Measurements from ENCODE around the gene GOSR2.
"Not testable (repeated sequence)": the region's sequence is repeated elsewhere in the genome, so short reads cannot be mapped to it uniquely, and the experiment has no call there.

GOSR2 gene

DNA sequence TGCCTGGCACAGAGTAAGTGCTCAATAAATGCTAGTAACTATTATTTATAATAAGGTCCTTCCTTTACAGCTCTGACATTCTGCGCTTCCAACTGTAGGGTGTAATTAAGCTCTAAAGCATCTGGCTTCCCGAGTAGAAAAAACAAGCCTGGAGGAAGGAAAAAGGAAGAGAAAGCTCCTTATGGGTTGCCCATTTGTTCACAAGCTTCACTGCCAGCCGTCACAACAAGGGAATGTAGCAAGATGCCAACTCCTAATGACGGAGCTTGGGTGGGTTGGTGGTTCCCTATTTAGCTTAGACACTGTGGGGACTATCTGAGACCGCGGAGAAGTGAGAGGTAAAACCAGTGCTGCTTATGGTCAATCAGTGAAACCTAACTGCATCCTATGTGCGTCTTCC is 63.4 kb downstream of the GOSR2 start:
- no peak overlapping the region for H3K4me3 ChIP-seq (ENCODE audit: low read depth, low read length)
- ChIA-PET CTCF (interaction anchor here (1.5 to 1.9 kb wide), 2 partner anchors 15 to 45 kb away, joined by 3 to 4 read pairs; no protein-coding TSS in a partner anchor), POLR2A (no interaction called here)
- TF ChIP-seq, protein P1, sequence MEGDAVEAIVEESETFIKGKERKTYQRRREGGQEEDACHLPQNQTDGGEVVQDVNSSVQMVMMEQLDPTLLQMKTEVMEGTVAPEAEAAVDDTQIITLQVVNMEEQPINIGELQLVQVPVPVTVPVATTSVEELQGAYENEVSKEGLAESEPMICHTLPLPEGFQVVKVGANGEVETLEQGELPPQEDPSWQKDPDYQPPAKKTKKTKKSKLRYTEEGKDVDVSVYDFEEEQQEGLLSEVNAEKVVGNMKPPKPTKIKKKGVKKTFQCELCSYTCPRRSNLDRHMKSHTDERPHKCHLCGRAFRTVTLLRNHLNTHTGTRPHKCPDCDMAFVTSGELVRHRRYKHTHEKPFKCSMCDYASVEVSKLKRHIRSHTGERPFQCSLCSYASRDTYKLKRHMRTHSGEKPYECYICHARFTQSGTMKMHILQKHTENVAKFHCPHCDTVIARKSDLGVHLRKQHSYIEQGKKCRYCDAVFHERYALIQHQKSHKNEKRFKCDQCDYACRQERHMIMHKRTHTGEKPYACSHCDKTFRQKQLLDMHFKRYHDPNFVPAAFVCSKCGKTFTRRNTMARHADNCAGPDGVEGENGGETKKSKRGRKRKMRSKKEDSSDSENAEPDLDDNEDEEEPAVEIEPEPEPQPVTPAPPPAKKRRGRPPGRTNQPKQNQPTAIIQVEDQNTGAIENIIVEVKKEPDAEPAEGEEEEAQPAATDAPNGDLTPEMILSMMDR (IDR thresholded peaks at IDR 0.05; ENCODE audit: insufficient read depth, low read length, missing control alignments), result no peak
- DNase-seq (ENCODE audit: low read depth, low spot score), result no peak

DNA sequence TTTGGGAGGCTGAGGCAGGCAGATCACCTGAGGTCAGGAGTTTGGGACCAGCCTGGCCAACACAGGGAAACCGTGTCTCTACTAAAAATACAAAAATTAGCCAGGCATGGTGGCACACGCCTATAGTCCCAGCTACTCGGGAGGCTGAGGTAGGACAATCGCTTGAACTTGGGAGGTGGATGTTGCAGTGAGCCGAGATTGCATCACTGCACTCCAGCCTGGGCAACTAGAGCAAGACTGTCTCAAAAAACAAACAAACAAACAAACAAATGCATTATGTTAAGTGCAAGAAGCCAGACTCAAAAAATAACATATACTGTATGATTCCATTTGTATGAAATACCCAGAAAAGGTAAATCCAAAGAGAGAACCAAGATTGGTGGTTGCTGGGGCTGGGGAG is 65.0 kb downstream of the GOSR2 start:
- CTCF ChIA-PET; H3K4me3 ChIP-seq (ENCODE audit: low read depth, low read length); POLR2A ChIA-PET; DNase-seq (ENCODE audit: low read depth, low spot score): not testable (repeated sequence)

DNA sequence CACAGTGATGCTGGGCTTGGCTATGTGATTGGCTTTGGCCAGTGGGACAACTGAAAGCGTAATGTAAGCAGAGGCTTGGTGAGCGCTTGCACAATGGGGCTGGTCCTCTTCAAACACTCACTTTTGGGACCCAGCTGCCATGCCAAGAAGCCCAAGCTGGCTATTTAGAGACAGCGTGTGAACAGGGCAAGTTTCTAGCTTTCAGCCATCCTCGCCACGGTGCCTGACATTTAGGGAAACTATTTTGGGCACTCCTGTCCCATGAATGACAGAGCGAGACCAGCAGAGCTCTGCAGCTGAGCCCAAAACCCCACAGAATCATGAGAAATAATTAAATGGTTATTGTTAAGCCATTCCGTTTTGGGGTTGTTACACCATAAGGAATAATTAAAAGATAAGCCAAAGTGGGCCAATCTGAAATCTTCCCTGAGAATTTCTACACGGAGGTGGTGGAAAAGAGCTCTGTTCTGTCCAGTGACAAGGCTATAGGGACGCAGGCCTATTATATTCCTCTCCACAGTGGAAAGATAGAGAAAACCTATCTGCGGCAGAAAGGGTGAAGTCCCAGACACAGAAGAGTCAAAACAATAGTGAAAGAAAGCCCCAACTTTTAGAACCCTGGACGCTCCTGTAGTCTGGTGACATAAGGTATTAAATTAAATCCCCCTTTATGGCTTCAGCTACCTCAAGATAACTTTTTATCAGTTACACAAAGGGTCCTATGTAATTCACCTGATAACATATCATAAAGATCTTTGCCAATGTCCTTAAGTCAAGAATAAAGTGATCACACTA is 66.9 kb downstream of the GOSR2 start:
- TF ChIP-seq, protein P1 (IDR thresholded peaks at IDR 0.05; ENCODE audit: insufficient read depth, low read length, missing control alignments), result no peak
- DNase-seq (ENCODE audit: low read depth, low spot score), result no peak
- no peak overlapping the region for H3K4me3 ChIP-seq (ENCODE audit: low read depth, low read length)
- CTCF ChIA-PET, result interaction anchor here (1.2 to 1.7 kb wide), 4 partner anchors 11 to 149 kb away, joined by 3 to 9 read pairs (median 5); no protein-coding TSS in a partner anchor
- POLR2A ChIA-PET, result no interaction called here

DNA sequence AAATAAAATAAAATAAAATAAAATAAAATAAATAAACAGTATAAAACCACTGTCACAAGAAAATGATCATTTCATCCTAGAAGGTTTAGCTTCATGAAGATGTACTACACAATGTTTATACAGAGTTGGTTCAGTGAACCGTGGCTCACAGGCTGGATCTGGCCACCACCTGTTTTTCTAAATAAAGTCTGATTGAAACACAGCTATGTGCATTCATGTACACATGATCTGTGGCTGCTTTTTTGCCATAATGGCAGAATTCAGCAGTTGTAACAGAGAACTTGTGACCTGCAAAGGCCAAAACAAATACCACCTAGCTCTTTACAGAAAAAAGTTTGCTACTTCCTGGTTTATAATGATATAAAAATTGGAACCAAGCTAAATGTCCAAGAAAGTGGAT is 68.7 kb downstream of the GOSR2 start:
- ChIA-PET CTCF (interaction anchor here (1.2 to 2.5 kb wide), 6 partner anchors 8 to 150 kb away, joined by 3 to 11 read pairs (median 4); no protein-coding TSS in a partner anchor), POLR2A (no interaction called here)
- DNase-seq (ENCODE audit: low read depth, low spot score), result no peak
- no peak overlapping the region for H3K4me3 ChIP-seq (ENCODE audit: low read depth, low read length)
- TF ChIP-seq, protein P1 (IDR thresholded peaks at IDR 0.05; ENCODE audit: insufficient read depth, low read length, missing control alignments), result no peak
